ENCODE data around the gene CLPX.
"Not testable (repeated sequence)": the region's sequence is repeated elsewhere in the genome, so short reads cannot be mapped to it uniquely, and the experiment has no call there.

Gene CLPX

DNA sequence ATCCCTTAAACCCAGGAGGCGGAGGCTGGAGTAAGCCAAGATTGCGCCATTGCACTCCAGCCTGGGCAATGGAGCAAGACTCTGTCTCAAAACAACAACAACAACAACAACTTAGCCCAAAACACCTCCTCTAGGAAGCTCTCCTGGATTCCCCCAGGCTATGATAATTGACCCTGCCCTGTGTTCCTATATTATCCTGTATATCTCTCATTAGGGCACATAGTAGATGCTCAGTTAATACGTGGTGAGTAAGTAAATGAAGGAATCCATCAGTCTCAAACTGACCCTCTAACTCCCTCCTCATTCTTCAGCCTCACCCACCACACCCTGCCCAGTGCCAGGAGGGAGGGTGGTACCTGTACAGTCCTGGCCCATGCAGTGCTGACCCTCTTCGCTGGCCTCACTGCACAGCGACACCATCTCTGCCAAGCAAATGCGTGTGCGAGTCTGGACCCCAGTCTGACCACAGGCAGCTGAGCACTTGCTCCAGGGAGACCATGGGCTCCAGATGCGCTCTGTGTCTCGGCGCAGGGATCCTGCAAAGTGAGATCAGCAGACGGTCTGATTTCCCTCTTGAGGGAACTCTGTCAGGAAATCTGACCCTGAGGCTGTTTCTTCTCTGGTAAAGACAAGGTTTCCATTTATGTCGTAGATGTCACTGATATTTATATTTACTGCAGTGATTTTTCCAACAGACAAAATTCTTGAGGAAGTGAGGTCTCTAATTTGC is 20.0 kb upstream of the CLPX start:
- no peak for DNase-seq

GRCh38 chr15:65204236-65204930 is 19.2 kb upstream of the CLPX start:
- DNase-seq: no peak

- DNase-seq: no peak
These were observed 16.8 kb upstream of the CLPX start for GRCh38 chr15:65201918-65202317.

DNA sequence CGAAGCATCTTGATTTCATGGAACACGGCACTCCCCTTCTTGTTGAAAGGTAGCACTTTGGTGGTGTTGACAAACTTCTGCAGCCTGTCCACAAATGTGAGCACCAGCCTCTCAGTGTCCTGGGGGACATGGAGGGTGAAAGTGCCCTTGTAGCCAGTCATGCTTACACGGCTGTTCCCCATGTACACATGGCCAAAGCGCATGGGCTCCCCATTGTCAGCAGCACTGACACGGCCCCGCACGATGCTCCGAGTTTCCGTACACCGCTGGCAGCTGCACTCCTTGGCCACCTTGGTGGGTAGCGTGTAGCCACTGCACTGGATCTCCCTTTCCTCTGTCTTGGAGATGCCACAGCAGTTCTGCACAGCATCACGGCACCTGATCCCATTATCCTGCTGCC is 13.4 kb upstream of the CLPX start:
- no peak for DNase-seq

DNA sequence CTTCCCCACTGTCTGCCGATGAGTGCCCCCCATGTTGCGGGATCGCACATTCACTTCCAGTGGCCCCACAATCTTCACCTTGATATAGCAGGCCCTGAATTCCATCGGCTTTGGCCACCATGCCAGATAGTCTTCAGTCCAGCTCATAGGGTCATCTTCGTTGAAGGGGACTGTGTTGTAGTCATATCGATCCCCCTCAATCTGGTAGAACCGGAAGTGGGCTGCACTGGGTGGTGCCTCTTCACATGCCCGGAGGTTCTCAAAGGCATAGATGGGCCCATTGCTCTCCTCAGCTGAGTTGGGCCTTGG is 12.1 kb upstream of the CLPX start:
- no peak for DNase-seq

- DNase-seq: no peak
These were observed 11.6 kb upstream of the CLPX start for GRCh38 chr15:65196637-65197336.

- DNase-seq: no peak
These were observed 10.4 kb upstream of the CLPX start for GRCh38 chr15:65195548-65195923.

DNA sequence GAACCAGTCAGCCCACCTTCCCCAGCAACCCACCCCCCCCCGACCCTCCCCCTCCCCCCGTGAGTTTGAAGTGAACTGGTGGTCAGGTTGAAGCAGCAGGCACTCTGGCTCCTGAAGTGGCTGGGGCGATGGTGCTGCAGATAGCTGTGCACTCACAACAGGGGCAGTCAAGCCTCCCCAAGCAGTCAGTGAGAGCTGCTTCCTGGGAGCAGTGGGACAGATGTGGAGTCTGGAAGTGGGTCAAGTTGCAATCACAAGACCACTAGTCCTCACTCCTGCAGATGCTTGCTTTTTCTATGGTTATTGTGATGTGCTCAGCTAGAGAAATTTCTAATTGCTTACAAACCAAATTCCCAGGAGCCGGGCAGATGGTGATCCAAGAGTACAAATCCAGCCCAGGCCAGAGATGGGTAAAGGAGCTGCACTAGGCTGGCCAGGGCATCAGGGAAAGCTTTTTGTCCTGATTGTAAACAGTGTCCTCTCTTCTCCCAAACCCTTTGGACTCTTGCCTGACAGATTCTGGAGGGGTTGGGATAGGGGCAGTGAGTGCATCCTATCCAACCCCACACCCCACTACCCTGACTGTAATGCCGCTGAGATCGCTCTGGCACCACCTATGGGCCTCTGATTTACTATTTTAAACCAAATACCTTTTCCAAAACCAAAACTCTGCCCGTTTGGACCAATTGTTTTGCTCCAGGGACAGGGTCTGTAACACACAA is 9.8 kb upstream of the CLPX start:
- DNase-seq: no peak

GRCh38 chr15:65192016-65192415 is 6.9 kb upstream of the CLPX start:
- peak; percentile 3 for DNase-seq

- peak; percentile 47 for DNase-seq
These were observed 4.1 kb upstream of the CLPX start for GRCh38 chr15:65189102-65189740.

GRCh38 chr15:65188472-65188871 is 3.3 kb upstream of the CLPX start:
- not testable (repeated sequence) for DNase-seq

GRCh38 chr15:65184305-65184867 is 756 bp downstream of the CLPX start:
- DNase-seq: peak; percentile 53

DNA sequence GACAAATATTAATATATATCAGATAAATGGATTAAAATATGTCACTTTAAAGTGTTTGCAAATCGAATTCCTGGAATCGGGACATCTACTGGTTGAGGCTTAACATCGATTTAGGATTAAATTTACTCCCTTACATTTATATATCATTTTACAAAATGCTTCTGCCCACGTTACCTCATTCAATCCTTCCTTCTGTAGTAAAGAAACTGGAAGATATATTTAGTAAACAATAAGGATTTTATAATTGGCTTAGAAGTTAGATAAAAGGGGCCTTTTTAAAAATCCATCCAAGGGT is 1.3 kb downstream of the CLPX start:
- DNase-seq: no peak

GRCh38 chr15:65182538-65182937 is 2.6 kb downstream of the CLPX start:
- no peak for DNase-seq

DNA sequence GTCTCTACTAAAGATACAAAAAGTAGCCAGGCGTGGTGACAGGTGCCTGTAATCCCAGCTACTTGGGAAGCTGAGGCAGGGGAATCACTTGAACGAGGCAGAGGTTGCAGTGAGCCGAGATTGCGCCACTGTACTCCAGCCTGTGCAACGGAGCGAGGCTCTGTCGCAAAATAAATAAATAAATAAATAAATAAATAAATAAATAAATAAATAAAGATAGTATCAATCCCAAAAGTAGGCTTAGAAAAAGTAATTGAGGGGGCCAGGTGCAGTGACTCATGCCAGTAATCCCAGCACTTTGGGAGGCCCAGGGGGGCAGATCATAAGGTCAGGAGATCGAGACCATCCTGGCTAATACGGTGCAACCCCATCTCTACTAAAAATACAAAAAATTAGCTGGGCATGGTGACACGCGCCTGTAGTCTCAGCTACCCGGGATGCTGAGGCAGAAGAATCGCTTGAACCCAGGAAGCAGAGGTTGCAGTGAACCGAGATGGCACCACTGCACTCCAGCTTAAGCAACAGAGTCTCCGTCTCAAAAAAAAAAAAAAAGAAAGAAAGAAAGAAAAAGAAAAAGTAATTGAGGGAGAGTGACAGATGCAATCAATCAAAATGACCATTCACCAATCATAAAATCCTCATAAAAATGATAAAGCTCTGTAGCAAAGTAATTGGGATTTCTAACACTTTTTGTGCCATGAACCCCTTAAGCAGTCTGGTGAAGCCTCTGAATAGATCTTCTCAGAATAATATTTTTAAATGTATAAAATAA is 3.4 kb downstream of the CLPX start:
- DNase-seq: not testable (repeated sequence)

GRCh38 chr15:65180167-65180566 is 5.0 kb downstream of the CLPX start:
- DNase-seq: no peak

DNA sequence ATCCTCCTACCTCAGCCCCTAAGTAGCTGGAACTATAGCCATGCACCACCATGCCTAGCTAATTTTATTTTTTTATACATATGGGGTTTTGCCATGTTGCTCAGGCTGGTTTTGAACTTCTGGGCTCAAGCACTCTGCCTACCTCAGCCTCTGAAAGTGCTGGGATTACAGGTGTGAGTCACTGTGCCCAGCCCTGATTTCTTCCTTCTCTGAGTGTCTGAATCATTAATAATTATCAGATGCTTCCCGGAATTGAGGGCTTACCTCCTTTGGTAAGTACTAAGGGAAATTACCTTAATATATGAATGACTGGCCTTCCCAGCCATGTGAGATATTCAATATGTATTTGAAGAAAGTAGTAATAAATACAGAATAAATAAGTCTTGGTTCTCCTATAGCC is 7.2 kb downstream of the CLPX start:
- DNase-seq: no peak

- no peak for DNase-seq
These were observed 9.1 kb downstream of the CLPX start for GRCh38 chr15:65176056-65176455.

- DNase-seq: no peak
These were observed 9.6 kb downstream of the CLPX start for GRCh38 chr15:65175511-65175910.

DNA sequence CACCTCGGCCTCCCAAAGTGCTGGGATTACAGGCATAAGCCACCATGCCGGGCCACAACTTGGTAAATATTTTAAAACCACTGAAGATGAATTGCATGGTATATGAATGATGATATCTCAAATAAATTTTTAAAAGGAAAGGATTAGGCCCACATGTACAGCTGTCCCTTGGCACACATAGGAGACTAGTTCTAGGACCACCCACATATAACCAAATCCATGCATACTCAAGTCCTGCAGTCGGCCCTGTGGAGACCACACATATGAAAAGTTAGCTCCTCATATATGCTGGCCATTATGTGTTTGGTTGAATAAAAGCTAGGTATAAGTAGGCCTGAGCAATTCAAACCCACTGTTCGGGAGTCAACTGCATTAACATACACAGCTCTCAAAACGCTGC is 10.6 kb downstream of the CLPX start:
- no peak for DNase-seq

- DNase-seq: no peak
These were observed 12.6 kb downstream of the CLPX start for GRCh38 chr15:65172531-65172930.

DNA sequence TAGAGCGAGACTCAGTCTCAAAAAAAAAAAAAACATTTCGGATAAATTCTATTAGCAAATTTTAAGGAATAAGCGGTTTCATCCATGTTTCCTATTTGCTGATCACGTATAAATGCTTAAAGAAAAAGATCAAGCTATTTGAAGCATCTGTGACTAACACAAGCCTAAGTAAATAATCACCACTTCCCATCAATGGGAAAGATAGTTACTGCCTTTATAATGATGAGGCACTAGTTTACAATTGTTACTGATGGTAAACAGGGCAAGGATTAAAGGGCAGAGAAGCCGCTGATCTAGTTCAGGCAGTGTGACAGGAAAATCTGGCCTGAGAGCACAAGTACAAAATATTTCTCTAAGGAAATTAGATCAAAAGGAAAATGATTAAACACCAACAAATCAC is 13.7 kb downstream of the CLPX start:
- no peak for DNase-seq

Measured in suppressor macrophage treated with lipopolysaccharide for 4 hours (primary cell).